ENCODE results near the gene WWP2.
"Not testable (repeated sequence)": the region's sequence is repeated elsewhere in the genome, so short reads cannot be mapped to it uniquely, and the experiment has no call there.

Gene WWP2

GRCh38 chr16:69754143-69754468 is 8.0 kb upstream of the WWP2 start:
- H3K9me3 ChIP-seq (replicated peaks; ENCODE audit: low read length), result no peaks in the 10 kb centered on the region
- H3K4me2 ChIP-seq (ENCODE audit: low read length), result peak overlapping the region; percentile 78
- H3K36me3 ChIP-seq (ENCODE audit: insufficient read depth, low read length), result peaks cover 20% of the 10 kb centered on the region
- peak overlapping the region; percentile 83 for H3K9ac ChIP-seq (ENCODE audit: low read depth, low read length)
- peaks cover 7% of the 10 kb centered on the region for H3K4me1 ChIP-seq (ENCODE audit: control insufficient read depth, insufficient read depth, low read length)
- H3K27me3 ChIP-seq (ENCODE audit: control insufficient read depth, insufficient read depth, low read length), result no peaks in the 10 kb centered on the region
- peak overlapping the region; percentile 88 for H3K4me3 ChIP-seq (ENCODE audit: low read length)

GRCh38 chr16:69754469-69755310 is 7.4 kb upstream of the WWP2 start, which contains the start of gene NOB1:
Gene NOB1, minus strand, starts transcription at chr16:69754926. Its CDS starts 16 bp downstream, at chr16:69754910.
- H3K27me3 ChIP-seq (ENCODE audit: control insufficient read depth, insufficient read depth, low read length), result no peaks in the 10 kb centered on the region
- peak within 1 kb of the TSS; percentile 88 for H3K4me3 ChIP-seq (ENCODE audit: low read length)
- peak within 1 kb of the TSS; percentile 83 for H3K9ac ChIP-seq (ENCODE audit: low read depth, low read length)
- H3K4me1 ChIP-seq (ENCODE audit: control insufficient read depth, insufficient read depth, low read length), result peaks cover 7% of the 10 kb centered on the region
- H3K36me3 ChIP-seq (ENCODE audit: insufficient read depth, low read length), result peaks cover 16% of the 10 kb centered on the region
- H3K9me3 ChIP-seq (replicated peaks; ENCODE audit: low read length), result no peaks in the 10 kb centered on the region
- peak within 1 kb of the TSS; percentile 80 for H3K4me2 ChIP-seq (ENCODE audit: low read length)

- H3K9me3 ChIP-seq (replicated peaks; ENCODE audit: low read length), result no peaks in the 10 kb centered on the region
- H3K36me3 ChIP-seq (ENCODE audit: insufficient read depth, low read length), result peaks cover 6% of the 10 kb centered on the region
- H3K4me3 ChIP-seq (ENCODE audit: low read length), result no peak overlapping the region
These were observed 5.4 kb upstream of the WWP2 start for GRCh38 chr16:69756705-69757104.

GRCh38 chr16:69757375-69757774 is 4.8 kb upstream of the WWP2 start:
- not testable (repeated sequence) for H3K9me3 ChIP-seq (replicated peaks; ENCODE audit: low read length); H3K4me2 ChIP-seq (ENCODE audit: low read length); H3K4me1 ChIP-seq (ENCODE audit: control insufficient read depth, insufficient read depth, low read length); H3K9ac ChIP-seq (ENCODE audit: low read depth, low read length); H3K36me3 ChIP-seq (ENCODE audit: insufficient read depth, low read length); H3K4me3 ChIP-seq (ENCODE audit: low read length); H3K27me3 ChIP-seq (ENCODE audit: control insufficient read depth, insufficient read depth, low read length)

More at GRCh38 chr16:69756705-69757104, 5.4 kb upstream of the WWP2 start:
- no peak overlapping the region for H3K9ac ChIP-seq (ENCODE audit: low read depth, low read length)
- H3K27me3 ChIP-seq (ENCODE audit: control insufficient read depth, insufficient read depth, low read length), result no peaks in the 10 kb centered on the region
- H3K4me1 ChIP-seq (ENCODE audit: control insufficient read depth, insufficient read depth, low read length), result peaks cover 7% of the 10 kb centered on the region
- no peak overlapping the region for H3K4me2 ChIP-seq (ENCODE audit: low read length)

GRCh38 chr16:69762814-69763598 is 874 bp downstream of the WWP2 start:
- peak overlapping the region; percentile 93 for H3K9ac ChIP-seq (ENCODE audit: low read depth, low read length)
- H3K4me2 ChIP-seq (ENCODE audit: low read length), result peak overlapping the region; percentile 89
- H3K9me3 ChIP-seq (replicated peaks; ENCODE audit: low read length), result no peaks in the 10 kb centered on the region
- H3K27me3 ChIP-seq (ENCODE audit: control insufficient read depth, insufficient read depth, low read length), result no peaks in the 10 kb centered on the region
- peak overlapping the region; percentile 89 for H3K4me3 ChIP-seq (ENCODE audit: low read length)
- H3K4me1 ChIP-seq (ENCODE audit: control insufficient read depth, insufficient read depth, low read length), result peaks cover 9% of the 10 kb centered on the region
- no peaks in the 10 kb centered on the region for H3K36me3 ChIP-seq (ENCODE audit: insufficient read depth, low read length)

- H3K9me3 ChIP-seq (replicated peaks; ENCODE audit: low read length), result no peaks in the 10 kb centered on the region
- H3K27me3 ChIP-seq (ENCODE audit: control insufficient read depth, insufficient read depth, low read length), result no peaks in the 10 kb centered on the region
- H3K4me3 ChIP-seq (ENCODE audit: low read length), result peak overlapping the region; percentile 89
- H3K4me1 ChIP-seq (ENCODE audit: control insufficient read depth, insufficient read depth, low read length), result peaks cover 9% of the 10 kb centered on the region
- no peaks in the 10 kb centered on the region for H3K36me3 ChIP-seq (ENCODE audit: insufficient read depth, low read length)
- H3K9ac ChIP-seq (ENCODE audit: low read depth, low read length), result peak overlapping the region; percentile 93
- peak overlapping the region; percentile 89 for H3K4me2 ChIP-seq (ENCODE audit: low read length)
These were observed 1.4 kb downstream of the WWP2 start for GRCh38 chr16:69763599-69763942.

GRCh38 chr16:69767459-69768229 is 5.5 kb downstream of the WWP2 start:
- H3K4me3 ChIP-seq (ENCODE audit: low read length), result no peak overlapping the region
- H3K4me1 ChIP-seq (ENCODE audit: control insufficient read depth, insufficient read depth, low read length), result peaks cover 13% of the 10 kb centered on the region
- H3K4me2 ChIP-seq (ENCODE audit: low read length), result no peak overlapping the region
- H3K36me3 ChIP-seq (ENCODE audit: insufficient read depth, low read length), result no peaks in the 10 kb centered on the region
- no peak overlapping the region for H3K9ac ChIP-seq (ENCODE audit: low read depth, low read length)
- no peaks in the 10 kb centered on the region for H3K9me3 ChIP-seq (replicated peaks; ENCODE audit: low read length)
- no peaks in the 10 kb centered on the region for H3K27me3 ChIP-seq (ENCODE audit: control insufficient read depth, insufficient read depth, low read length)

- no peaks in the 10 kb centered on the region for H3K27me3 ChIP-seq (ENCODE audit: control insufficient read depth, insufficient read depth, low read length)
- no peaks in the 10 kb centered on the region for H3K36me3 ChIP-seq (ENCODE audit: insufficient read depth, low read length)
- no peaks in the 10 kb centered on the region for H3K9me3 ChIP-seq (replicated peaks; ENCODE audit: low read length)
- no peak overlapping the region for H3K9ac ChIP-seq (ENCODE audit: low read depth, low read length)
- no peak overlapping the region for H3K4me2 ChIP-seq (ENCODE audit: low read length)
- H3K4me3 ChIP-seq (ENCODE audit: low read length), result no peak overlapping the region
- H3K4me1 ChIP-seq (ENCODE audit: control insufficient read depth, insufficient read depth, low read length), result peaks cover 17% of the 10 kb centered on the region
These were observed 6.5 kb downstream of the WWP2 start for GRCh38 chr16:69768666-69769065.

- Histone ChIP-seq H3K9ac (ENCODE audit: low read depth, low read length) (no peak overlapping the region), H3K4me3 (ENCODE audit: low read length) (no peak overlapping the region), H3K36me3 (ENCODE audit: insufficient read depth, low read length) (no peaks in the 10 kb centered on the region), H3K4me2 (ENCODE audit: low read length) (no peak overlapping the region), H3K27me3 (ENCODE audit: control insufficient read depth, insufficient read depth, low read length) (no peaks in the 10 kb centered on the region), H3K9me3 (replicated peaks; ENCODE audit: low read length) (no peaks in the 10 kb centered on the region), H3K4me1 (ENCODE audit: control insufficient read depth, insufficient read depth, low read length) (peaks cover 14% of the 10 kb centered on the region)
These were observed 7.3 kb downstream of the WWP2 start for GRCh38 chr16:69769404-69769803.

- Histone ChIP-seq H3K27me3 (ENCODE audit: control insufficient read depth, insufficient read depth, low read length) (no peaks in the 10 kb centered on the region), H3K9me3 (replicated peaks; ENCODE audit: low read length) (peaks cover 7% of the 10 kb centered on the region), H3K4me3 (ENCODE audit: low read length) (no peak overlapping the region), H3K4me2 (ENCODE audit: low read length) (no peak overlapping the region), H3K4me1 (ENCODE audit: control insufficient read depth, insufficient read depth, low read length) (peaks cover 14% of the 10 kb centered on the region), H3K9ac (ENCODE audit: low read depth, low read length) (no peak overlapping the region), H3K36me3 (ENCODE audit: insufficient read depth, low read length) (no peaks in the 10 kb centered on the region)
These were observed 9.5 kb downstream of the WWP2 start for GRCh38 chr16:69771651-69771967.

GRCh38 chr16:69773260-69773947 is 11.3 kb downstream of the WWP2 start:
- Histone ChIP-seq H3K4me1 (ENCODE audit: control insufficient read depth, insufficient read depth, low read length) (peaks cover 14% of the 10 kb centered on the region), H3K9me3 (replicated peaks; ENCODE audit: low read length) (peaks cover 7% of the 10 kb centered on the region), H3K4me3 (ENCODE audit: low read length) (no peak overlapping the region)

More at GRCh38 chr16:69773260-69773947, 11.3 kb downstream of the WWP2 start:
- Histone ChIP-seq H3K36me3 (ENCODE audit: insufficient read depth, low read length) (no peaks in the 10 kb centered on the region), H3K27me3 (ENCODE audit: control insufficient read depth, insufficient read depth, low read length) (no peaks in the 10 kb centered on the region), H3K9ac (ENCODE audit: low read depth, low read length) (no peak overlapping the region), H3K4me2 (ENCODE audit: low read length) (no peak overlapping the region)

Data from skeletal muscle satellite cell (primary cell).